Breast epithelium (tissue), 3 donors: ENCODE measurements around the gene MGST3.

ENCODE experiments used
- POLR2A ChIP-seq: fragments of 450-650 bp; IDR thresholded peaks from one replicate; pipeline ENCODE4 v1.6.1; 2016; ENCODE audit warnings: antibody characterized with exemption, mild to moderate bottlenecking, moderate library complexity
- POLR2AphosphoS5 ChIP-seq, 3 donors: sonication (generic); formaldehyde crosslinking; IDR thresholded peaks; one replicate each; pipeline ENCODE4 v1.6.1; 2017; ENCODE audit warnings: antibody characterized with exemption in 3 of 3
- TF ChIP-seq, protein P1 (sequence below), 3 donors: fragments of 450-650 bp; IDR thresholded peaks; one replicate each; pipeline ENCODE4 v1.5.1; 2016 to 2017; ENCODE audit warnings: antibody characterized with exemption in 3 of 3, mild to moderate bottlenecking in 3 of 3, moderate library complexity in 3 of 3

DNA sequence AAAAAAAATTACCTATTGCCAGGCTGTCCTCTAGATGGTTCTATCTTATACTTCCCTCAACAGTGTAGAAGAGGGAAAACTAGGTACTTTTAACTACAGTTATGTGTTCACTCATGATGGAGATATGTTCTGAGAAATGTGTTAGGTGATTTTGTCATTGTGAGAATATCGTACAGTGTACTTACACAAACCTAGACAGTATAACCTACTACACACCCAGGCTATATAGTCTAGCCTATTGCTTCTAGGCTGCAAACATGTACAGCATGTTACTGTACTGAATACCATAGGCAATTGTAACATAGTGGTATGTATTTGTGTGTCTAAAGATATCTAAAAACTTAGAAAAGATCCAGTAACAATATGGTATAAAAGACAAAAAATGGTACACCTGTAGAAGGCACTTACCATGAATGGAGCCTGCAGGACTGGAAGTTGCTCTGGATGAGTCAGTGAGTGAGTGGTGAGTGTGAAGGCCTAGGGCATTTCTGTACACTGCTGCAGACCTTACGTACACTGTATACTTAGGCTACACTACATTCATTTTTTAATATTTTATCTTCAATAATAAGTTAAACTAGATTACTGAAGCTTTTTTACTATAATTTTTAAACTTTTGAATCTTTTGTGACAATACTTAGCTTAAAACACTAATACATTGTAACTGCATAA is 13.2 kb downstream of the MGST3 start:
- no peak for TF ChIP-seq POLR2A
- TF ChIP-seq, protein P1, sequence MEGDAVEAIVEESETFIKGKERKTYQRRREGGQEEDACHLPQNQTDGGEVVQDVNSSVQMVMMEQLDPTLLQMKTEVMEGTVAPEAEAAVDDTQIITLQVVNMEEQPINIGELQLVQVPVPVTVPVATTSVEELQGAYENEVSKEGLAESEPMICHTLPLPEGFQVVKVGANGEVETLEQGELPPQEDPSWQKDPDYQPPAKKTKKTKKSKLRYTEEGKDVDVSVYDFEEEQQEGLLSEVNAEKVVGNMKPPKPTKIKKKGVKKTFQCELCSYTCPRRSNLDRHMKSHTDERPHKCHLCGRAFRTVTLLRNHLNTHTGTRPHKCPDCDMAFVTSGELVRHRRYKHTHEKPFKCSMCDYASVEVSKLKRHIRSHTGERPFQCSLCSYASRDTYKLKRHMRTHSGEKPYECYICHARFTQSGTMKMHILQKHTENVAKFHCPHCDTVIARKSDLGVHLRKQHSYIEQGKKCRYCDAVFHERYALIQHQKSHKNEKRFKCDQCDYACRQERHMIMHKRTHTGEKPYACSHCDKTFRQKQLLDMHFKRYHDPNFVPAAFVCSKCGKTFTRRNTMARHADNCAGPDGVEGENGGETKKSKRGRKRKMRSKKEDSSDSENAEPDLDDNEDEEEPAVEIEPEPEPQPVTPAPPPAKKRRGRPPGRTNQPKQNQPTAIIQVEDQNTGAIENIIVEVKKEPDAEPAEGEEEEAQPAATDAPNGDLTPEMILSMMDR (IDR thresholded peaks at IDR 0.05): no peak
- TF ChIP-seq POLR2AphosphoS5 (IDR thresholded peaks at IDR 0.05): no peak
